ENCODE measurements around the gene GLI1.

- TF ChIP-seq, protein P1, sequence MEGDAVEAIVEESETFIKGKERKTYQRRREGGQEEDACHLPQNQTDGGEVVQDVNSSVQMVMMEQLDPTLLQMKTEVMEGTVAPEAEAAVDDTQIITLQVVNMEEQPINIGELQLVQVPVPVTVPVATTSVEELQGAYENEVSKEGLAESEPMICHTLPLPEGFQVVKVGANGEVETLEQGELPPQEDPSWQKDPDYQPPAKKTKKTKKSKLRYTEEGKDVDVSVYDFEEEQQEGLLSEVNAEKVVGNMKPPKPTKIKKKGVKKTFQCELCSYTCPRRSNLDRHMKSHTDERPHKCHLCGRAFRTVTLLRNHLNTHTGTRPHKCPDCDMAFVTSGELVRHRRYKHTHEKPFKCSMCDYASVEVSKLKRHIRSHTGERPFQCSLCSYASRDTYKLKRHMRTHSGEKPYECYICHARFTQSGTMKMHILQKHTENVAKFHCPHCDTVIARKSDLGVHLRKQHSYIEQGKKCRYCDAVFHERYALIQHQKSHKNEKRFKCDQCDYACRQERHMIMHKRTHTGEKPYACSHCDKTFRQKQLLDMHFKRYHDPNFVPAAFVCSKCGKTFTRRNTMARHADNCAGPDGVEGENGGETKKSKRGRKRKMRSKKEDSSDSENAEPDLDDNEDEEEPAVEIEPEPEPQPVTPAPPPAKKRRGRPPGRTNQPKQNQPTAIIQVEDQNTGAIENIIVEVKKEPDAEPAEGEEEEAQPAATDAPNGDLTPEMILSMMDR (conservative IDR thresholded peaks at IDR 0.05 in 1 of 2, IDR thresholded peaks at IDR 0.05 in 1 of 2; ENCODE audit: low read depth in 1 of 2, low read length in 2 of 2) = peak in 1 of 2 donors; percentile 19
- no peak for TF ChIP-seq EZH2 (IDR thresholded peaks at IDR 0.05; ENCODE audit: low read length, missing control alignments)
Measured at GRCh38 chr12:57491393-57492280, 32.1 kb downstream of the GLI1 start.

Data from fibroblast of lung (primary cell).